Lower lobe of right lung (tissue), 2 donors: Measurements from ENCODE around the gene WBP11. TPM values are rescaled to one million over a fixed set of nuclear protein-coding genes. Genes with fewer than 3 reads are reported as not detected.

Experiments
- ATAC-seq, 2 donors: fragments of 200-7000 bp; cut with Tn5 transposase; one replicate each; pipeline ENCODE4 v1.9.1; 2020 to 2022; ENCODE audit warnings: mild to moderate bottlenecking in 2 of 2, moderate library complexity in 2 of 2
- DNase-seq: peaks from one replicate; pipeline ENCODE4 v3.0.0-alpha.2; 2020
- H3K27ac ChIP-seq: fragments of 200-600 bp; one replicate; pipeline ENCODE4 v1.8.0; 2022
- H3K27me3 ChIP-seq: fragments of 200-600 bp; one replicate; pipeline ENCODE4 v1.8.0; 2022; ENCODE audit warnings: low read depth
- H3K36me3 ChIP-seq: fragments of 200-600 bp; one replicate; pipeline ENCODE4 v1.8.0; 2022; ENCODE audit warnings: mild to moderate bottlenecking
- H3K4me1 ChIP-seq: fragments of 200-600 bp; one replicate; pipeline ENCODE4 v1.8.0; 2022
- H3K4me3 ChIP-seq: fragments of 200-600 bp; one replicate; pipeline ENCODE4 v1.8.0; 2022; ENCODE audit warnings: mild to moderate bottlenecking
- H3K9me3 ChIP-seq: fragments of 200-600 bp; one replicate; pipeline ENCODE4 v1.8.0; 2022
- intact Hi-C: fragments of 100-400 bp; cut with DNase I; formaldehyde crosslinking; loops from one replicate; pipeline ENCODE4 v1.11.0; 2022
- total RNA-seq: library from RNA; stranded (reverse); fragmentation: NEBNext Ultra II Directional; extraction: Animal tissue kit (Norgen Biotek cat#: 25700); gene quantifications from one replicate; pipeline ENCODE4 v1.2.1, GENCODE V29; 2021
- TF ChIP-seq, protein P1 (sequence below): fragments of 200-600 bp; IDR thresholded peaks from one replicate; pipeline ENCODE4 v1.8.0; 2022; ENCODE audit warnings: antibody characterized with exemption, mild to moderate bottlenecking
- donor health status: DM: no; HTN: yes; CAD: no; lungs with severe emphysema.

WBP11 gene
- total RNA-seq, 1 donor from 2014 or later, result 49.3 TPM

- TF ChIP-seq, protein P1, sequence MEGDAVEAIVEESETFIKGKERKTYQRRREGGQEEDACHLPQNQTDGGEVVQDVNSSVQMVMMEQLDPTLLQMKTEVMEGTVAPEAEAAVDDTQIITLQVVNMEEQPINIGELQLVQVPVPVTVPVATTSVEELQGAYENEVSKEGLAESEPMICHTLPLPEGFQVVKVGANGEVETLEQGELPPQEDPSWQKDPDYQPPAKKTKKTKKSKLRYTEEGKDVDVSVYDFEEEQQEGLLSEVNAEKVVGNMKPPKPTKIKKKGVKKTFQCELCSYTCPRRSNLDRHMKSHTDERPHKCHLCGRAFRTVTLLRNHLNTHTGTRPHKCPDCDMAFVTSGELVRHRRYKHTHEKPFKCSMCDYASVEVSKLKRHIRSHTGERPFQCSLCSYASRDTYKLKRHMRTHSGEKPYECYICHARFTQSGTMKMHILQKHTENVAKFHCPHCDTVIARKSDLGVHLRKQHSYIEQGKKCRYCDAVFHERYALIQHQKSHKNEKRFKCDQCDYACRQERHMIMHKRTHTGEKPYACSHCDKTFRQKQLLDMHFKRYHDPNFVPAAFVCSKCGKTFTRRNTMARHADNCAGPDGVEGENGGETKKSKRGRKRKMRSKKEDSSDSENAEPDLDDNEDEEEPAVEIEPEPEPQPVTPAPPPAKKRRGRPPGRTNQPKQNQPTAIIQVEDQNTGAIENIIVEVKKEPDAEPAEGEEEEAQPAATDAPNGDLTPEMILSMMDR, result no peak
- intact Hi-C loops, result loop anchor here (5.0 kb wide), 1 partner anchor 151 kb away; no protein-coding TSS in a partner anchor
- H3K27me3 ChIP-seq, result no peaks in the 10 kb centered on the region
- DNase-seq (no peak), ATAC-seq (peak; percentile 69 to 87)
- no peak overlapping the region for H3K4me3 ChIP-seq
- H3K9me3 ChIP-seq, result no peaks in the 10 kb centered on the region
- H3K27ac ChIP-seq, result peak overlapping the region; percentile 32
- H3K36me3 ChIP-seq, result no peaks in the 10 kb centered on the region
- H3K4me1 ChIP-seq, result peaks cover 45% of the 10 kb centered on the region
Measured at GRCh38 chr12:14846042-14846587, 42.8 kb upstream of the WBP11 start.

DNA sequence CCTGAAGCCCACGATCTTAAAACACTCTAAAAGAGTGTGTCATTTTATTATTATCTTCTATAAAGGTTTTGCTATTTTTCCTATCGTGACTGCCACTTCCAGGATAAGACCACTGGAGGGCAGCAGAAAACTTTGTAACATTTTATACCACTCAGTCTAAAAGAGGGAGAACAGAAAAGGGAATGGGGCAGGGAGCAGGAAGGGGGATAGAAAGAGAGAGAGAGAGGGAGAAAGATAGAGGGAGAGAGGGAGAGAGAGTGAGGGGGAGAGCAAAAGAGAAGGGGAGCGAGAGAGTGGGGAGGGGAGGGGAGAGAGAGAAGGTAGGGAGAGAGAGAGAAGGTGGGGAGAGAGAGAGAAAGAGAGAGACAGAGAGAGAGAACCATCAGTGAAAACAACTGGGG lies 42.1 kb upstream of the WBP11 start:
- Histone ChIP-seq H3K36me3 (no peaks in the 10 kb centered on the region), H3K9me3 (no peaks in the 10 kb centered on the region), H3K27ac (no peak overlapping the region), H3K27me3 (no peaks in the 10 kb centered on the region), H3K4me3 (no peak overlapping the region), H3K4me1 (peaks cover 45% of the 10 kb centered on the region)
- peak; percentile 79 to 85 for ATAC-seq
- TF ChIP-seq, protein P1, result peak; percentile 68
- intact Hi-C loops, result loop anchor here (5.0 kb wide), 1 partner anchor 152 kb away; no protein-coding TSS in a partner anchor
- no peak for DNase-seq

DNA sequence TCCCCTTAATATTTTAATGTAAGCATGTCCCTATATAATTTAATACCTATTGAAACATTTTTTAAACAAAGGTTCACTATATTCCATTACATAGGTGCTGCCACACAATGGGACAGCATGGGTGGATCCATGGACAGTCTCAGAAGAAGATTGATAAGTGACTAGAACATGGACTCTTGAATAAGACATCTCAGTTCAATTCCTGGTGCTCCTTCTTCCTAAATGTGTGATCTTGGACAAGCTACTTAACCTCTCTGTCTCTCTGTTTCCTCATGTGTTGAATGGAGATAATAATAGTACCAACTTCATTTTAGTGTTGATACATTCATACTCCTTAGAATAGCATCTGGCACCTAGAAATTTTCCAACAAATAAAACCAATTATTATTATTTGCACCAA lies 41.1 kb upstream of the WBP11 start:
- no peaks in the 10 kb centered on the region for H3K36me3 ChIP-seq
- TF ChIP-seq, protein P1, result no peak
- no peak overlapping the region for H3K4me3 ChIP-seq
- DNase-seq (no peak), ATAC-seq (no peak)
- H3K9me3 ChIP-seq, result no peaks in the 10 kb centered on the region
- intact Hi-C loops, result no loop called here
- H3K27me3 ChIP-seq, result no peaks in the 10 kb centered on the region
- no peak overlapping the region for H3K27ac ChIP-seq
- peaks cover 45% of the 10 kb centered on the region for H3K4me1 ChIP-seq

- ATAC-seq (peak in 1 of 2 donors; percentile 6), DNase-seq (peak; percentile 46)
- Histone ChIP-seq H3K27ac (peak within 1 kb of the TSS; percentile 33), H3K36me3 (no peaks in the 10 kb centered on the region), H3K27me3 (no peaks in the 10 kb centered on the region), H3K9me3 (no peaks in the 10 kb centered on the region), H3K4me3 (peak within 1 kb of the TSS; percentile 28), H3K4me1 (peaks cover 45% of the 10 kb centered on the region)
- intact Hi-C loops, result no loop called here
- TF ChIP-seq, protein P1, result no peak
Measured at GRCh38 chr12:14843425-14843887, 40.2 kb upstream of the WBP11 start, which contains the start of gene ART4. TSS of gene ART4 (minus strand) at chr12:14843526. CDS start at chr12:14843113, 413 bp downstream.

GRCh38 chr12:14842315-14842714 lies 39.0 kb upstream of the WBP11 start:
- H3K27me3 ChIP-seq, result no peaks in the 10 kb centered on the region
- H3K27ac ChIP-seq, result peak overlapping the region; percentile 33
- peaks cover 41% of the 10 kb centered on the region for H3K4me1 ChIP-seq
- TF ChIP-seq, protein P1, result no peak
- intact Hi-C loops, result no loop called here
- no peak for DNase-seq
- H3K36me3 ChIP-seq, result no peaks in the 10 kb centered on the region
- no peaks in the 10 kb centered on the region for H3K9me3 ChIP-seq
- no peak for ATAC-seq
- H3K4me3 ChIP-seq, result peak overlapping the region; percentile 28
